MM.1S (cell line): ENCODE data around the gene TIE1.

Experiments used
- EZH2 ChIP-seq: fragments of 300-600 bp; sonication (generic); optimal IDR thresholded peaks from 2 replicates; pipeline ENCODE3; 2017; ENCODE audit warnings: low read depth, mild to moderate bottlenecking, antibody characterized with exemption, low read length, mixed read lengths
- EZH2phosphoT487 ChIP-seq: fragments of 300-600 bp; sonication (generic); IDR thresholded peaks from 2 replicates; pipeline ENCODE4 v1.6.1; 2018; ENCODE audit warnings: antibody characterized with exemption, low read length
- TF ChIP-seq, protein P1 (sequence below): fragments of 300-600 bp; sonication (generic); IDR thresholded peaks from 2 replicates; pipeline ENCODE4 v1.5.1; 2016; ENCODE audit warnings: antibody characterized with exemption, low read length, mixed read lengths

GRCh38 chr1:43282220-43283195 is 18.3 kb upstream of the TIE1 start:
- TF ChIP-seq EZH2 (no peak), EZH2phosphoT487 (no peak)
- TF ChIP-seq, protein P1, sequence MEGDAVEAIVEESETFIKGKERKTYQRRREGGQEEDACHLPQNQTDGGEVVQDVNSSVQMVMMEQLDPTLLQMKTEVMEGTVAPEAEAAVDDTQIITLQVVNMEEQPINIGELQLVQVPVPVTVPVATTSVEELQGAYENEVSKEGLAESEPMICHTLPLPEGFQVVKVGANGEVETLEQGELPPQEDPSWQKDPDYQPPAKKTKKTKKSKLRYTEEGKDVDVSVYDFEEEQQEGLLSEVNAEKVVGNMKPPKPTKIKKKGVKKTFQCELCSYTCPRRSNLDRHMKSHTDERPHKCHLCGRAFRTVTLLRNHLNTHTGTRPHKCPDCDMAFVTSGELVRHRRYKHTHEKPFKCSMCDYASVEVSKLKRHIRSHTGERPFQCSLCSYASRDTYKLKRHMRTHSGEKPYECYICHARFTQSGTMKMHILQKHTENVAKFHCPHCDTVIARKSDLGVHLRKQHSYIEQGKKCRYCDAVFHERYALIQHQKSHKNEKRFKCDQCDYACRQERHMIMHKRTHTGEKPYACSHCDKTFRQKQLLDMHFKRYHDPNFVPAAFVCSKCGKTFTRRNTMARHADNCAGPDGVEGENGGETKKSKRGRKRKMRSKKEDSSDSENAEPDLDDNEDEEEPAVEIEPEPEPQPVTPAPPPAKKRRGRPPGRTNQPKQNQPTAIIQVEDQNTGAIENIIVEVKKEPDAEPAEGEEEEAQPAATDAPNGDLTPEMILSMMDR, result no peak
